SIG-M5 treated with dmso at 0.1 percent for 504 hours (cell line): Measurements from ENCODE around the gene TMEM229B.

Experiments
- DNase-seq: peaks from one replicate; lab custom pipeline; 2025; ENCODE audit not compliant: unreplicated experiment; lab: John Stamatoyannopoulos, UW

TMEM229B gene

GRCh38 chr14:67487937-67488893 lies at the start of gene TMEM229B:
Gene TMEM229B (minus strand): TSS chr14:67488721. CDS start chr14:67473923, 14,798 bp downstream.
- peak; percentile 90 for DNase-seq

- no peak for DNase-seq
Observed at GRCh38 chr14:67537736-67538135, 49.2 kb upstream of the TMEM229B start.

- no peak for DNase-seq
Observed at GRCh38 chr14:67536087-67536486, 47.6 kb upstream of the TMEM229B start.

- DNase-seq: no peak
Observed at GRCh38 chr14:67533754-67534085, 45.2 kb upstream of the TMEM229B start.

- DNase-seq: peak; percentile 64
Observed at GRCh38 chr14:67532998-67533753, 44.7 kb upstream of the TMEM229B start, which contains the start of gene PLEKHH1. Gene PLEKHH1 (plus strand): TSS chr14:67533290. CDS start chr14:67541868, 8,578 bp downstream.

GRCh38 chr14:67532606-67532997 lies 44.1 kb upstream of the TMEM229B start:
- no peak for DNase-seq

GRCh38 chr14:67529947-67530935 lies 41.7 kb upstream of the TMEM229B start:
- DNase-seq: no peak

GRCh38 chr14:67528276-67528675 lies 39.8 kb upstream of the TMEM229B start:
- no peak for DNase-seq

GRCh38 chr14:67527756-67528155 lies 39.2 kb upstream of the TMEM229B start:
- no peak for DNase-seq

- DNase-seq: peak; percentile 38
Observed at GRCh38 chr14:67526676-67527459, 38.3 kb upstream of the TMEM229B start.

- DNase-seq: no peak
Observed at GRCh38 chr14:67526181-67526580, 37.7 kb upstream of the TMEM229B start.

GRCh38 chr14:67525389-67525788 lies 36.9 kb upstream of the TMEM229B start:
- no peak for DNase-seq

GRCh38 chr14:67524634-67524963 lies 36.1 kb upstream of the TMEM229B start:
- peak; percentile 15 for DNase-seq

GRCh38 chr14:67523764-67524633 lies 35.5 kb upstream of the TMEM229B start:
- no peak for DNase-seq

GRCh38 chr14:67522270-67522669 lies 33.7 kb upstream of the TMEM229B start:
- no peak for DNase-seq

- DNase-seq: no peak
Observed at GRCh38 chr14:67520482-67520881, 32.0 kb upstream of the TMEM229B start.

GRCh38 chr14:67519406-67519805 lies 30.9 kb upstream of the TMEM229B start:
- no peak for DNase-seq

GRCh38 chr14:67517083-67517482 lies 28.6 kb upstream of the TMEM229B start:
- no peak for DNase-seq

- DNase-seq: peak; percentile 7
Observed at GRCh38 chr14:67516676-67517075, 28.2 kb upstream of the TMEM229B start.
